Common myeloid progenitor, CD34-positive (primary cell): ENCODE measurements around the gene IQSEC2.

Experiments
- CTCF ChIA-PET: fragments of 350-600 bp; sonication (Branson Sonifier 250); formaldehyde crosslinking; loops from one replicate; lab custom pipeline; 2021; ENCODE audit warnings: antibody characterized with exemption; lab: Charles Lee
- POLR2A ChIA-PET: fragments of 350-600 bp; sonication (Branson Sonifier 250); formaldehyde crosslinking; loops from one replicate; lab custom pipeline; 2021; ENCODE audit warnings: antibody characterized with exemption; lab: Charles Lee
- DNase-seq, 3 donors: peaks; one replicate each; pipeline versions ENCODE4 v3.0.0 to v3.0.0-alpha.2; 2013
- H3K27ac ChIP-seq, 2 experiments: 1 replicate in 1 of 2; 2 replicates in 1 of 2; pipeline ENCODE4 v1.7.0; 2013; ENCODE audit warnings: inconsistent platforms in 2 of 2, low read length in 2 of 2, mild to moderate bottlenecking in 2 of 2, low read depth in 1 of 2, moderate library complexity in 1 of 2; ENCODE audit not compliant: severe bottlenecking in 2 of 2, insufficient read depth in 1 of 2, poor library complexity in 1 of 2
- H3K27me3 ChIP-seq, 5 experiments: replicated peaks in 2 of 5; 1 replicate in 3 of 5; 2 replicates in 2 of 5; pipeline versions ENCODE4 v1.6.1 to v1.7.0; 2013; ENCODE audit warnings: low read length in 4 of 5, mild to moderate bottlenecking in 2 of 5, moderate library complexity in 2 of 5, inconsistent platforms in 1 of 5; ENCODE audit not compliant: insufficient read depth in 5 of 5, control insufficient read depth in 4 of 5
- H3K36me3 ChIP-seq, 4 experiments: 1 replicate in 2 of 4; 2 replicates in 2 of 4; pipeline versions ENCODE4 v1.6.1 to v1.7.0; 2013; ENCODE audit warnings: low read length in 3 of 4, control low read depth in 1 of 4, mild to moderate bottlenecking in 1 of 4; ENCODE audit not compliant: control insufficient read depth in 4 of 4, insufficient read depth in 4 of 4
- H3K4me1 ChIP-seq, 4 experiments: 1 replicate in 3 of 4; 2 replicates in 1 of 4; pipeline versions ENCODE4 v1.6.1 to v1.7.1; 2013; ENCODE audit warnings: low read length in 3 of 4, mild to moderate bottlenecking in 3 of 4, control low read depth in 1 of 4, inconsistent platforms in 1 of 4, moderate library complexity in 1 of 4; ENCODE audit not compliant: control insufficient read depth in 4 of 4, insufficient read depth in 4 of 4; ENCODE audit errors: control extremely low read depth in 1 of 4
- H3K4me3 ChIP-seq, 7 experiments: 1 replicate in 4 of 7; 2 replicates in 3 of 7; pipeline versions ENCODE4 v1.5.1 to v1.7.0; 2013; ENCODE audit warnings: mild to moderate bottlenecking in 7 of 7, low read length in 6 of 7, moderate library complexity in 6 of 7, inconsistent platforms in 2 of 7, low read depth in 2 of 7, control low read depth in 1 of 7; ENCODE audit not compliant: insufficient read depth in 4 of 7, control insufficient read depth in 1 of 7; ENCODE audit errors: extremely low read depth in 1 of 7
- H3K9me3 ChIP-seq, 5 experiments: 1 replicate in 4 of 5; 2 replicates in 1 of 5; pipeline versions ENCODE4 v1.6.1 to v1.7.1; 2013; ENCODE audit warnings: low read length in 4 of 5, mild to moderate bottlenecking in 2 of 5, inconsistent platforms in 1 of 5, low read depth in 1 of 5, moderate library complexity in 1 of 5; ENCODE audit not compliant: control insufficient read depth in 4 of 5, insufficient read depth in 2 of 5; ENCODE audit errors: control extremely low read depth in 1 of 5
- WGBS: methylation state at CpG from one replicate; pipeline ENCODE4 v1.1.5; 2013; ENCODE audit not compliant: insufficient coverage; 5-methylcytosine and 5-hydroxymethylcytosine counted together

The IQSEC2 gene

DNA sequence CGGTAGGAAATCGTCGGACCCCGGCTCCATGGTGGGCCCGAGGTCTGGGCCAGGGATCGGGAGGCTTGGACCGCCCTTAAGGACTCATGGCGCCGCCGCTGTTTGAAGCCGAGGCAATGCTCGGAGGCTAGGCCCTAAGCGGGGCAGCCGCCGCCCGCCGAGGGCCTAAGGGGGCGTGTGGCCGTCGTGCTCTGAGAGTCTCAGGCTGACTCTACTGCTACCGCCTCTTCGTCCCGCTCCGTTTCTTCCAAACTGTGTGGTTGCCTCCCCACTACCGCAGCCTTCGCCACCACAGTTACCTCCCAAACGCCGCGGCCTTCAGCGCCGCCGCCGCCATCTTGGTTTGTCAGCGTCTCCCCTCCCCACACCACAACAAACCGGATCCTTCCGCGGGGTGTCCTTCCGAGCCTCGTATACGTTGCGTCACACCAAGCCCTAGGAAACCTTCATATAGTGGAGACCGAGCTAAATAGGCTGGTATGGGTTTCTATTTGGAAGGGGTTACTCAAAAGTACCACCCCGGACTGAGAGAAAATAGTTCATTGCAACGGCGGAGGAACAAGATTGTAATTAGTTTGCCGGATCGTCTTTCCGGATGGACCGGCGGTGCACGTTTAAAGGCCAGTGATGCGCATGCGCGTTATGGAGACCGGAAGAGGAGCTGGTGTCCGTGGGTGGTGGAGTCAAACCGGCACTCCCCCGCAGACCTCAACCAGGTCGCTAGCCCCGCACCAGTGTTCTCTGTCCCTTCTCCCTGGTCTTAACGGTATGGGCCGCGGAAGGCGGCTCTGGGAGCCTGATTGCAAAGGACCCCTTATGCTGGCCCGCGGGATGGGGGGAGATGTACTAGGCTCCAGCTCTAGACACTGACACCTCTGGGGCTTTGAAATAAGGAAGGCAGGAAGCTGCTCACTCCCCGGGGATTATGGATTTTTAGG is 56.3 kb downstream of the IQSEC2 start, which contains the start of gene KDM5C:
TSS of gene KDM5C (minus strand) at position 348 of the 938 bp plus-strand sequence. CDS start at position 30, 318 bp downstream.
- peak within 1 kb of the TSS; percentile 98 to 99 for H3K27ac ChIP-seq
- H3K36me3 ChIP-seq: peaks cover under 1 to 34% (median 10%) of the 10 kb centered on the region in 4 experiments
- POLR2A ChIA-PET: interaction anchor here (0.5 kb wide), 1 partner anchor 262 kb away, joined by 3 read pairs; no protein-coding TSS in a partner anchor
- H3K4me3 ChIP-seq: peak within 1 kb of the TSS; percentile 65 to 97 (median 91)
- under 1% methylated on average over 40 of the region's 67 CpGs for WGBS
- peak; percentile 89 to 98 (median 97) for DNase-seq
- peaks cover 17 to 40% (median 30%) of the 10 kb centered on the region in 4 experiments for H3K4me1 ChIP-seq
- peaks cover 0 to 4% (median 0%) of the 10 kb centered on the region in 5 experiments for H3K27me3 ChIP-seq
- no peaks in the 10 kb centered on the region for H3K9me3 ChIP-seq
- CTCF ChIA-PET: interaction anchor here (1.0 kb wide), 1 partner anchor 61 kb away, joined by 3 read pairs; no protein-coding TSS in a partner anchor

DNA sequence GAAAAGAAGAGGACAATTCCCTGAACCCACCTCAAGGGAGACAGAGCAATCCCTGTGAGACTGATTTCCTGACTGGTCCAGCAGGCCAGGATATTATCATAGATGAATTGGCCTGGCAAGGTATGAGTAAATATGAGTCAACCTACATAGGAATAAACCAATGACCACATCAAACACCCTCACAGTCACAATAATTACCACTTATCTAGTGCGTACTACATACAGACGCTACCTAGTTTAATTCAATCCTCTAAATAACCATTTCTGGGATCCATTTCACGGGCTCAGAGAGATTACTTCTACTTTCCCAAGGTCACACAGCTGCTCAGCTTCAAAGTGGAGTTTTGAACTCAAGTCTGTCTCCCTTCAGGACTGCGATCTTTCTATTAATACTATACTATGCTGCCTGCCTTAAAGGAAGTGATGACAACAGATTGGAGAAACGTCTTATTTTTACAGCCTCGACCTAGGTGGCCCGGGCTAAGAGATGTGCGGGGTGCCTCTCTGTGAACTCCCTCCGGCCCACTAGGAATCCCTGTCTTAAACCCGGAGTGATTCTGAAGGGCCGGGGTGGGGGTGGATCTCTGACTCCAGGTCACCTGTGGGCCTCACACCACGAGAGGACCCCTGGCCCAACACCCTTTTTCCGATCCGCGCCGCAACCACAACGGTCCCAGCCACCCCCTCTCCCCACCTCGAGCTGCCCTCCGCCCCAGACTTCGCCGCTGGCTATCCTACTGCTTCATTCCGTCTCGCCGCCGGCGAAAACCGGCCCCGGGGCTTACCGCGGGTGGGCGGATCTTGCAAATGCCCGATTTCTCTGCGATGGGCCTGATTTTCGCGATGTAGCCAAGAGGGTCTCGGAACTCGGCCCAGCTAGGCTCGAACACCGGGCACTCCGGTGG is 57.2 kb downstream of the IQSEC2 start:
- ChIA-PET CTCF (interaction anchor here (0.9 kb wide), 1 partner anchor 17 kb away, joined by 3 read pairs; no protein-coding TSS in a partner anchor), POLR2A (no interaction called here)
- peak in 1 of 3 donors; percentile 9 for DNase-seq
- WGBS: 4% methylated on average over 36 of the region's 40 CpGs
- Histone ChIP-seq H3K27me3 (no peaks in the 10 kb centered on the region), H3K4me3 (peak overlapping the region; percentile 65 to 97 (median 91)), H3K36me3 (peaks cover 7 to 43% (median 17%) of the 10 kb centered on the region in 4 experiments), H3K27ac (peak overlapping the region; percentile 98 to 99), H3K4me1 (peaks cover 17 to 40% (median 30%) of the 10 kb centered on the region in 4 experiments), H3K9me3 (no peaks in the 10 kb centered on the region)

DNA sequence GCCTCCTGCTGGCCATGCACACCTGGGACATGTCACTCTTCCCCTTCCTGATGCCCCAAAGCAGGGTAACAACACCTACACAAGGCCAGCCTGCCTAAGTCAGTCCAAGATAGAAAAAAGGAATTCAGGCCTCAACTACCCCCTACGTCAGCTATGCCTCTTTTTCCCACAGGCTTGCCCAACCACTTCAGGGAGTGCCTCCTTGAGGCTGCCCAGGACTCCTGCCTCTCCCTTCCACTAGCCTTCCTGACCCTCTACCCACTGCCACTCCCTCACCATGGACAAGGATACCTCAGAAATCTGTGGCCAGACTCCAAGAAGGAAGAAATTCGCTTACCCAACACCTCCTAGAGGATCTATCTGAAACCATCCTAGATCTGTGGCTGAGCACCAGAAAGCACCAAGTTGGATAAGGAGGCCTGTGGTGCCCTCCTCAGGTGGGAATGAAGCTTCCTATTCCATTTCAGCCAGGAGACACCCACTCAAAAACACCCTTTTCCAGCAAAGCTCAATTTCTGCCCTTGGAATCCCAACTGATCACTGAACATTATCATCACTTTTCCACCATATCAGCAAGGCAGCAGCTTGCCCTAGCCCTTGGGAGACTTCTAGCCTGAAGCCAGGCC is 58.2 kb downstream of the IQSEC2 start:
- no peak for DNase-seq
- Histone ChIP-seq H3K4me1 (peaks cover 17 to 40% (median 30%) of the 10 kb centered on the region in 4 experiments), H3K36me3 (peaks cover 7 to 53% (median 24%) of the 10 kb centered on the region in 4 experiments), H3K4me3 (peak overlapping the region in 6 of 7 experiments; percentile 46 to 97 (median 92)), H3K27ac (peak overlapping the region in 1 of 2 experiments; percentile 99), H3K27me3 (no peaks in the 10 kb centered on the region), H3K9me3 (no peaks in the 10 kb centered on the region)
- ChIA-PET CTCF (interaction anchor here (0.9 kb wide), 1 partner anchor 16 kb away, joined by 3 read pairs; no protein-coding TSS in a partner anchor), POLR2A (no interaction called here)
- 90% methylated on average over 1 of the region's 2 CpGs for WGBS
